ENCODE results near the gene PRR35. TPM values are rescaled to one million over a fixed set of nuclear protein-coding genes. Genes with fewer than 3 reads are reported as not detected.

PRR35 gene
- polyA plus RNA-seq, 1 donor from 2014 or later = not detected

- Mint-ChIP-seq H3K9me3 (no peaks in the 10 kb centered on the region), H3K4me3 (peak overlapping the region in 1 of 4 donors; percentile 61), H3K36me3 (peaks cover 2% of the 10 kb centered on the region), H3K27ac (no peak overlapping the region), H3K27me3 (no peaks in the 10 kb centered on the region), H3K4me1 (peaks cover 9 to 19% (median 10%) of the 10 kb centered on the region in 3 donors)
These were observed 35.7 kb upstream of the PRR35 start for GRCh38 chr16:524274-525040.

GRCh38 chr16:525123-525519 is 35.1 kb upstream of the PRR35 start:
- H3K4me1 Mint-ChIP-seq = peaks cover 9 to 19% (median 13%) of the 10 kb centered on the region in 3 donors
- no peaks in the 10 kb centered on the region for H3K36me3 Mint-ChIP-seq
- no peaks in the 10 kb centered on the region for H3K27me3 Mint-ChIP-seq
- H3K9me3 Mint-ChIP-seq = no peaks in the 10 kb centered on the region
- peak overlapping the region; percentile 62 to 75 (median 67) for H3K27ac Mint-ChIP-seq
- H3K4me3 Mint-ChIP-seq = peak overlapping the region in 1 of 4 donors; percentile 90

- Mint-ChIP-seq H3K27ac (peak overlapping the region; percentile 62 to 75 (median 67)), H3K4me3 (peak overlapping the region in 3 of 4 donors; percentile 60 to 90 (median 60)), H3K9me3 (no peaks in the 10 kb centered on the region), H3K27me3 (no peaks in the 10 kb centered on the region), H3K4me1 (peaks cover 9 to 19% (median 15%) of the 10 kb centered on the region in 3 donors), H3K36me3 (no peaks in the 10 kb centered on the region)
These were observed 34.5 kb upstream of the PRR35 start for GRCh38 chr16:525520-526180.

GRCh38 chr16:526181-527014 is 33.8 kb upstream of the PRR35 start:
- H3K9me3 Mint-ChIP-seq = no peaks in the 10 kb centered on the region
- H3K27ac Mint-ChIP-seq = peak overlapping the region; percentile 18 to 88 (median 76)
- peaks cover 9 to 19% (median 15%) of the 10 kb centered on the region in 3 donors for H3K4me1 Mint-ChIP-seq
- H3K4me3 Mint-ChIP-seq = peak overlapping the region; percentile 81 to 94 (median 89)
- no peaks in the 10 kb centered on the region for H3K27me3 Mint-ChIP-seq
- no peaks in the 10 kb centered on the region for H3K36me3 Mint-ChIP-seq

GRCh38 chr16:527015-527903 is 32.9 kb upstream of the PRR35 start, which contains the start of gene CAPN15:
Gene CAPN15, plus strand, starts transcription at chr16:527712. Its CDS starts 19,127 bp downstream, at chr16:546839.
- Mint-ChIP-seq H3K27me3 (no peaks in the 10 kb centered on the region), H3K27ac (peak within 1 kb of the TSS; percentile 86 to 88 (median 88)), H3K9me3 (no peaks in the 10 kb centered on the region), H3K4me3 (peak within 1 kb of the TSS; percentile 86 to 95 (median 94)), H3K36me3 (no peaks in the 10 kb centered on the region), H3K4me1 (peaks cover 9 to 19% (median 15%) of the 10 kb centered on the region in 3 donors)

GRCh38 chr16:528111-529011 is 31.8 kb upstream of the PRR35 start:
- no peaks in the 10 kb centered on the region for H3K36me3 Mint-ChIP-seq
- no peaks in the 10 kb centered on the region for H3K27me3 Mint-ChIP-seq
- H3K27ac Mint-ChIP-seq = peak overlapping the region; percentile 76 to 88 (median 86)
- no peaks in the 10 kb centered on the region for H3K9me3 Mint-ChIP-seq
- peaks cover 9 to 17% (median 15%) of the 10 kb centered on the region in 3 donors for H3K4me1 Mint-ChIP-seq
- peak overlapping the region; percentile 86 to 95 (median 94) for H3K4me3 Mint-ChIP-seq

GRCh38 chr16:529012-529575 is 31.1 kb upstream of the PRR35 start:
- Mint-ChIP-seq H3K27me3 (no peaks in the 10 kb centered on the region), H3K4me1 (peaks cover 9 to 17% (median 15%) of the 10 kb centered on the region in 3 donors), H3K9me3 (no peaks in the 10 kb centered on the region), H3K27ac (peak overlapping the region; percentile 47 to 86 (median 76)), H3K4me3 (peak overlapping the region; percentile 86 to 95 (median 94)), H3K36me3 (no peaks in the 10 kb centered on the region)

GRCh38 chr16:530111-530817 is 29.9 kb upstream of the PRR35 start:
- H3K4me3 Mint-ChIP-seq = peak overlapping the region; percentile 66 to 95 (median 94)
- no peak overlapping the region for H3K27ac Mint-ChIP-seq
- no peaks in the 10 kb centered on the region for H3K27me3 Mint-ChIP-seq
- H3K4me1 Mint-ChIP-seq = peaks cover 9 to 17% (median 14%) of the 10 kb centered on the region in 3 donors
- no peaks in the 10 kb centered on the region for H3K36me3 Mint-ChIP-seq
- H3K9me3 Mint-ChIP-seq = no peaks in the 10 kb centered on the region

- H3K27me3 Mint-ChIP-seq = no peaks in the 10 kb centered on the region
- H3K27ac Mint-ChIP-seq = no peak overlapping the region
- no peaks in the 10 kb centered on the region for H3K36me3 Mint-ChIP-seq
- H3K4me3 Mint-ChIP-seq = peak overlapping the region in 1 of 4 donors; percentile 30
- no peaks in the 10 kb centered on the region for H3K9me3 Mint-ChIP-seq
- H3K4me1 Mint-ChIP-seq = peaks cover 1 to 7% (median 6%) of the 10 kb centered on the region in 3 donors
These were observed 28.6 kb upstream of the PRR35 start for GRCh38 chr16:531494-532125.

- Mint-ChIP-seq H3K27me3 (no peaks in the 10 kb centered on the region), H3K4me3 (no peak overlapping the region), H3K36me3 (no peaks in the 10 kb centered on the region), H3K27ac (no peak overlapping the region), H3K9me3 (no peaks in the 10 kb centered on the region), H3K4me1 (peaks cover 0 to 5% (median 5%) of the 10 kb centered on the region in 3 donors)
These were observed 26.6 kb upstream of the PRR35 start for GRCh38 chr16:533391-534123.

- Mint-ChIP-seq H3K4me1 (peaks cover 0 to 5% (median under 1%) of the 10 kb centered on the region in 3 donors), H3K36me3 (no peaks in the 10 kb centered on the region), H3K4me3 (no peak overlapping the region)
These were observed 26.1 kb upstream of the PRR35 start for GRCh38 chr16:534135-534534.

More at GRCh38 chr16:534135-534534, 26.1 kb upstream of the PRR35 start:
- Mint-ChIP-seq H3K27me3 (no peaks in the 10 kb centered on the region), H3K9me3 (no peaks in the 10 kb centered on the region), H3K27ac (no peak overlapping the region)

Measured in IgD-negative memory B cell (primary cell).